ENCODE results near the gene XRN2. TPM values are rescaled to one million over a fixed set of nuclear protein-coding genes. Genes with fewer than 3 reads are reported as not detected.

XRN2 gene
- total and polyA plus RNA-seq, 2 donors, result 29.5 to 69.6 TPM

DNA sequence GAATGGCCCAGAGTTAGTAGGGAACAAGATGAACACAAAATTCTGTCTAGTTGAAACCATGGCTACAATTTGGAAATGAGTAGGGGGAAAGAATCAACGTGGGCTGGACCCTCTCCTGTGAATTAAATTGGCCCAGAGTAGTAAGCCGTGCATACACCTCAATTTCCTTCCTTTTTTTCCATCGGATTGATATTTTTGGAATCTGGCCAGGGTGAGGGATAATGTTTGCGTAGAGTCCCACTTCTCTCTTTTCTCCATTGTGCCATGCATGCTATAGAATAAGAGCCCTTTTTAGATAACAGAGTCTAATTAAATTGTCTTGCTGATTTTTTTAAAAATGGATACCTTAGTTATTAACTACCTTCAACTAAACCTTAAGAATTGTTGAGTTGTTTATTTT lies 35.2 kb downstream of the XRN2 start:
- 62% methylated on average over 4 of the region's 4 CpGs for WGBS
- Histone ChIP-seq H3K36me3 (ENCODE audit: control insufficient read depth in 2 of 2, insufficient read depth in 2 of 2, low read length in 1 of 2) (peaks cover 27 to 41% of the 10 kb centered on the region in 2 donors), H3K27me3 (ENCODE audit: control insufficient read depth in 2 of 2, insufficient read depth in 1 of 2, low read length in 1 of 2) (no peaks in the 10 kb centered on the region)

DNA sequence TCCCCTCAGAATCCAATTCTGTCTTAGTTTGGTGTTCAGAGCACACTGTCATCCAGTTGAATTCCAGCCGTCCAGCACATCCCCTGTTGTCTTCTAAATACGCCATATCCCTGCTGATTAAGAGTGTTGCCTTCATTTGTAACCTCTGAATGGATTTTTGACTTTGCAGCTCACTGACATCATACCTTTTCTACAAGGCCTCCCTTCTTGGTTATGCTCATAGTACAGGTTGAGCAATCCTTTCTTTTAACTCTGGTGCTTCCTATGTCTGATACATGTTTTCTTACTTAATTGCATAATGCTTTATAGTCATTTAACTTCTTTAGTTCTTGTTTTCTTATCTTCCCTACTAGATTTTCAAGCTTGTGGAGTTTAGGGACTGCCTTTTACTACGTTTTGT lies 36.4 kb downstream of the XRN2 start:
- DNase-seq (ENCODE audit: low read depth in 6 of 9, low spot score in 9 of 9), result no peak
- Histone ChIP-seq H3K9me3 (ENCODE audit: control insufficient read depth in 2 of 2, insufficient read depth in 1 of 2, low read length in 1 of 2) (no peaks in the 10 kb centered on the region), H3K4me3 (ENCODE audit: low read length in 2 of 2) (no peak overlapping the region), H3K4me1 (ENCODE audit: control insufficient read depth in 2 of 2, insufficient read depth in 2 of 2, low read length in 2 of 2) (no peaks in the 10 kb centered on the region), H3K27me3 (ENCODE audit: control insufficient read depth in 2 of 2, insufficient read depth in 1 of 2, low read length in 1 of 2) (no peaks in the 10 kb centered on the region), H3K27ac (ENCODE audit: low read depth in 1 of 2, low read length in 1 of 2) (no peak overlapping the region), H3K36me3 (ENCODE audit: control insufficient read depth in 2 of 2, insufficient read depth in 2 of 2, low read length in 1 of 2) (peaks cover 22 to 46% of the 10 kb centered on the region in 2 donors)
- 95% methylated on average over 3 of the region's 3 CpGs for WGBS

More for the DNA sequence above, 35.2 kb downstream of the XRN2 start:
- no peaks in the 10 kb centered on the region for H3K9me3 ChIP-seq (ENCODE audit: control insufficient read depth in 2 of 2, insufficient read depth in 1 of 2, low read length in 1 of 2)
- H3K4me3 ChIP-seq (ENCODE audit: low read length in 2 of 2), result no peak overlapping the region
- no peak for DNase-seq (ENCODE audit: low read depth in 6 of 9, low spot score in 9 of 9)
- no peaks in the 10 kb centered on the region for H3K4me1 ChIP-seq (ENCODE audit: control insufficient read depth in 2 of 2, insufficient read depth in 2 of 2, low read length in 2 of 2)
- no peak overlapping the region for H3K27ac ChIP-seq (ENCODE audit: low read depth in 1 of 2, low read length in 1 of 2)

DNA sequence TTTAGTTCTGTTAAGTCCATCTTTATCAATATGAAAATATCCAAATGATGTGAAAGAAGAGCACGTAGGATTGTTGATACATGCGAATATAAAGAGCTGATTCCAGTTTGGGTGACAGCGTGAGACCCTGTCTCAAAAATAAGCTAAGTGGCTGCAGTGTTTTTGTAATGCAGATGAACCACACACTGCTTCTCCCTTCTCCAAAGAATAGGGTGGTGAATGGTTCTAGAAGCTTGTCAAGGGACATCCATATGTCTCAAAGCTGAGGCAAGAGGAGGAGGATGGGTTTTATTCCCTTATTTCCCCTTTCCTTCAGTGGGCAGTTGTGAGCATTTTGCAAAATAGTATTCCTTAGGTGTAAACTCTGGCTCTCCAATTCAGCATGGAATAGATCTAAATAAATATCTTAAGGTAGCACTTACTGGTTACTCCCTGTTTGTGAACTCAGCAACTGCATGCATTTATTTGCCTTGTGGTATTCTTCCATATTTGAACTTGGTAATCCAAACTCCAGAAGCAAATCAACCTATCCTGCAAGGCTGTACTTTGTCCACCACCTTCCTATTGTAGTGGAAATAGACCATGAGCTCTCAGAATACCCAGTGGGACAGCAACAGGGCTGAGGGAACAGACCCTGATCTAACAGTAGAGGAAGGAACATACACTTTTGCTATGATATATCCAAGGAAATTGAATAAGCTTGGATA lies 38.0 kb downstream of the XRN2 start:
- DNase-seq (ENCODE audit: low read depth in 6 of 9, low spot score in 9 of 9), result no peak
- H3K4me3 ChIP-seq (ENCODE audit: low read length in 2 of 2), result no peak overlapping the region
- no peak overlapping the region for H3K27ac ChIP-seq (ENCODE audit: low read depth in 1 of 2, low read length in 1 of 2)
- H3K4me1 ChIP-seq (ENCODE audit: control insufficient read depth in 2 of 2, insufficient read depth in 2 of 2, low read length in 2 of 2), result no peaks in the 10 kb centered on the region
- no peaks in the 10 kb centered on the region for H3K27me3 ChIP-seq (ENCODE audit: control insufficient read depth in 2 of 2, insufficient read depth in 1 of 2, low read length in 1 of 2)
- no peaks in the 10 kb centered on the region for H3K9me3 ChIP-seq (ENCODE audit: control insufficient read depth in 2 of 2, insufficient read depth in 1 of 2, low read length in 1 of 2)
- H3K36me3 ChIP-seq (ENCODE audit: control insufficient read depth in 2 of 2, insufficient read depth in 2 of 2, low read length in 1 of 2), result peaks cover 18 to 38% of the 10 kb centered on the region in 2 donors
- WGBS, result 98% methylated on average over 3 of the region's 3 CpGs

DNA sequence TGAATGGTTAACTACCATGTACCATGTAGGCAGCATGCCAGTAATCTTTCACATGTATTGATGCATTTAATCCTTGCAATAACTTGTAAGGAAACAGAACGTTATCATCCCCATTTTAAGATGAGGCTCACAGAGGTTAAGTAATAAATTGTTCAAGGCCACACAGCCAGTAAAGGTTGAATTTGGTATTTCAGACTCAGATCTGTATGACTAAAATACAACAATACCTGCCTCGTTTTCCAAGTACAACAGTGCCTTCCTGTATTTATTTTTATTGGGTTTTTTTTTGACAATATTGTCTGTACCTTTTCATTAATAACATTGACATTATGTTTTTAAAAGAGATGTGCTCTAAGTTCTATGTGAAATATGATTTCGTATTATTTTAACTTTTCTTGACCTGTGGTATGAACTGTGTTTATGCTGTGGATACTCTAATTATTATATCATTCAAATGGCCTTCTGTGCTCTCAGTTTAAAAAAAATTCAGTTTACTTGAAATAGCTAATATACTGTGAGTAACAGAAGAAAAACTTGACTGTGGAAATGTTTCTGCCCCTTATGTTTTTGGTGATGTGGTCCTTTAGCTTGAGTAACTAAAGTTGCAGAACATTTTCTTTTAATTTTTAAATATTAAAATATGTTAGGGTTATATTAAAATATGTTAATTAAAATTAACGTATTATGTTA lies 39.7 kb downstream of the XRN2 start:
- Histone ChIP-seq H3K27ac (ENCODE audit: low read depth in 1 of 2, low read length in 1 of 2) (no peak overlapping the region), H3K27me3 (ENCODE audit: control insufficient read depth in 2 of 2, insufficient read depth in 1 of 2, low read length in 1 of 2) (no peaks in the 10 kb centered on the region), H3K4me3 (ENCODE audit: low read length in 2 of 2) (no peak overlapping the region), H3K36me3 (ENCODE audit: control insufficient read depth in 2 of 2, insufficient read depth in 2 of 2, low read length in 1 of 2) (peaks cover 11 to 28% of the 10 kb centered on the region in 2 donors), H3K4me1 (ENCODE audit: control insufficient read depth in 2 of 2, insufficient read depth in 2 of 2, low read length in 2 of 2) (no peaks in the 10 kb centered on the region), H3K9me3 (ENCODE audit: control insufficient read depth in 2 of 2, insufficient read depth in 1 of 2, low read length in 1 of 2) (no peaks in the 10 kb centered on the region)
- no peak for DNase-seq (ENCODE audit: low read depth in 6 of 9, low spot score in 9 of 9)
- 96% methylated on average over 4 of the region's 4 CpGs for WGBS

DNA sequence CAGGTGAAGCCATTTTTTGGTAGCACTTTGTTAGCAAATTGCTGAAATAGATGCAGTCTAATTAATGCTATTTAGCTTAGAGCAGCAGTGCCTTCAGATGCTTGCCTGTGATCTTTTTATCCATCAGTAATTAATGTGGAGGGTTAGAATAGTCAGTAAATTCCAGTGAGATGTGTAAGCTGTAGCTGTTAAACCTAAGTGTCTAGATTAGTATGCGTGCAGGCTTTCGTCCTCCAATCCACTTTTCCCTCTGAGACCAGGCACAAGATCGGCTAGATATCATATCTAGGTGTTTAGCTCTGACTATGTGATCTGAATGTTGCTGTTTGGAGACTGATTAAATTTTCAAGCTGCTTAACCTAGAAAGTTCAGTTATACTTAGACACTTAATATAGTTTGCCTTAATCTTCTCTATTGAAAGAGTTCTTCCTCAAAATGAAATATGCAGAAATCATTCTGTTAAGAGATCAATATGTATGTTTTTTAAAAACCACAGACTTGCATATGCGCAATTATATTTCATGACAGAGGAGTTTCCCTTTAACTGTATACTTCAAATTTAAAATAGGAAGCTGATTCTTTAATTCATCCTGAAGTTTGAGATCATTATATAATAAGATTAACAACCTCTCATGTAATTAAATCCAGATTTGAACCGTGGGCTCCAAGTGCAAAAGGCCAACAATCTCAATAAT lies 41.2 kb downstream of the XRN2 start:
- 97% methylated on average over 5 of the region's 5 CpGs for WGBS
- H3K4me1 ChIP-seq (ENCODE audit: control insufficient read depth in 2 of 2, insufficient read depth in 2 of 2, low read length in 2 of 2), result no peaks in the 10 kb centered on the region
- H3K36me3 ChIP-seq (ENCODE audit: control insufficient read depth in 2 of 2, insufficient read depth in 2 of 2, low read length in 1 of 2), result peaks cover 14 to 36% of the 10 kb centered on the region in 2 donors
- no peak overlapping the region for H3K27ac ChIP-seq (ENCODE audit: low read depth in 1 of 2, low read length in 1 of 2)
- H3K27me3 ChIP-seq (ENCODE audit: control insufficient read depth in 2 of 2, insufficient read depth in 1 of 2, low read length in 1 of 2), result no peaks in the 10 kb centered on the region
- H3K4me3 ChIP-seq (ENCODE audit: low read length in 2 of 2), result no peak overlapping the region
- H3K9me3 ChIP-seq (ENCODE audit: control insufficient read depth in 2 of 2, insufficient read depth in 1 of 2, low read length in 1 of 2), result no peaks in the 10 kb centered on the region
- no peak for DNase-seq (ENCODE audit: low read depth in 6 of 9, low spot score in 9 of 9)

DNA sequence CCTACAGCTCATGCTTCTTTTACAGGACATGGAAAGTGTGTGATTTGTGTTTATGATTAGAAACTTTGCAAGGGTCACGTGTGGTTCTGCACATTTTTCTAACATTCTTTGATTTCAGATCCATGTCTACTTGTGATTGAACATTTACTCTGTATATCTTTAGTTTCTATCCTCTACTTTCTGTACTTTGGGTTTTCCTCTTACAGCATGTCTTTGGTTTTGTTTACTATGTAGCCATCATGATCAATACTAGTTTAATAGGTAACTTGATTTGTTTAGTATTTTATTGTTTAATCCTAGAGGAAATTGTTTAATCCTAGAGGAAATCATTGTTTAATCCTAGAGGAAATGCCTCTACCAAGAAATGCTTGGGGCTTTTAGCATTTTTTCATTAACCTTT lies 41.8 kb downstream of the XRN2 start:
- no peaks in the 10 kb centered on the region for H3K9me3 ChIP-seq (ENCODE audit: control insufficient read depth in 2 of 2, insufficient read depth in 1 of 2, low read length in 1 of 2)
- no peak overlapping the region for H3K27ac ChIP-seq (ENCODE audit: low read depth in 1 of 2, low read length in 1 of 2)
- H3K4me1 ChIP-seq (ENCODE audit: control insufficient read depth in 2 of 2, insufficient read depth in 2 of 2, low read length in 2 of 2), result no peaks in the 10 kb centered on the region
- H3K4me3 ChIP-seq (ENCODE audit: low read length in 2 of 2), result no peak overlapping the region
- no peak for DNase-seq (ENCODE audit: low read depth in 6 of 9, low spot score in 9 of 9)
- WGBS, result 98% methylated on average over 1 of the region's 1 CpG
- H3K36me3 ChIP-seq (ENCODE audit: control insufficient read depth in 2 of 2, insufficient read depth in 2 of 2, low read length in 1 of 2), result peaks cover 14 to 36% of the 10 kb centered on the region in 2 donors
- no peaks in the 10 kb centered on the region for H3K27me3 ChIP-seq (ENCODE audit: control insufficient read depth in 2 of 2, insufficient read depth in 1 of 2, low read length in 1 of 2)

DNA sequence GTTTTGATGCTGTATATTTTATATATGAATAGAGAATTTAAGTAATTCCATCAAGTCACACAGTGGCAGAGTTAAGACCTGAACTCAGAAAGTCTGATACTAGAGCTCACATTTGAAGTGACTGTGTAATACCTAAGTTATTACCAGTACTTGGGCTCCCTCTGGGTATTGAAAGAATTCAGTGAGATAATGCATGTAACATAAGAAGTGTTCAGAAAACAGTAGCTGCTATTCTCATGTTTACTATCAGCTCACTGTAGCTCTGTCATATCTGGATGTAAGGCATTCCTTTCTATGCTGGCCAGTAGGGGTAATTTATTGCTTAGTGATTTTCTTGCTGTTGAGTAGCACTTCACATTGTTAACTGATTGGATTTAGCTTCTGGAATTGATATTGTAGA lies 49.6 kb downstream of the XRN2 start:
- no peak overlapping the region for H3K27ac ChIP-seq (ENCODE audit: low read depth in 1 of 2, low read length in 1 of 2)
- H3K36me3 ChIP-seq (ENCODE audit: control insufficient read depth in 2 of 2, insufficient read depth in 2 of 2, low read length in 1 of 2), result peaks cover 7 to 28% of the 10 kb centered on the region in 2 donors
- H3K27me3 ChIP-seq (ENCODE audit: control insufficient read depth in 2 of 2, insufficient read depth in 1 of 2, low read length in 1 of 2), result no peaks in the 10 kb centered on the region

DNA sequence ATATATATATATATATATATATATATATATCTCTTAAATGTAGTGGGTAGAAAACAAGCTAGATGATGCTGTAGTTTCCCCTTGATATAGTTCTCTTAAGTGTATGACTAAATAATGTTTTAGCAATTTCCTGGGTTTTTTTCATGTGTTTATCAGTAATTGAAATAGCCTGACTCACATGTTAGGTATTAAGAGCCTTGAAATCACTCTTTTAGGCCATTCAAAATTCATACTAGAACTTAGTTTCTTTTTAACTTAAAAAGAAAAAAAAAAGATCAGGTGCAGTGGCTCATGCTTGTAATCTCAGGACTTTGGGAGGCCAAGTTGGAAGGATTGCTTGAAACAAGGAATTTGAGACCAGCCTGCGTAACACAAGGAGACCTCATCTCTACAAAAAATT lies 50.1 kb downstream of the XRN2 start:
- DNase-seq (ENCODE audit: low read depth in 6 of 9, low spot score in 9 of 9), result no peak
- H3K4me1 ChIP-seq (ENCODE audit: control insufficient read depth in 2 of 2, insufficient read depth in 2 of 2, low read length in 2 of 2), result no peaks in the 10 kb centered on the region
- H3K4me3 ChIP-seq (ENCODE audit: low read length in 2 of 2), result no peak overlapping the region
- 98% methylated on average over 1 of the region's 1 CpG for WGBS
- H3K27me3 ChIP-seq (ENCODE audit: control insufficient read depth in 2 of 2, insufficient read depth in 1 of 2, low read length in 1 of 2), result no peaks in the 10 kb centered on the region
- H3K36me3 ChIP-seq (ENCODE audit: control insufficient read depth in 2 of 2, insufficient read depth in 2 of 2, low read length in 1 of 2), result peaks cover 5 to 29% of the 10 kb centered on the region in 2 donors
- H3K9me3 ChIP-seq (ENCODE audit: control insufficient read depth in 2 of 2, insufficient read depth in 1 of 2, low read length in 1 of 2), result no peaks in the 10 kb centered on the region
- no peak overlapping the region for H3K27ac ChIP-seq (ENCODE audit: low read depth in 1 of 2, low read length in 1 of 2)

More for the DNA sequence above, 49.6 kb downstream of the XRN2 start:
- no peak for DNase-seq (ENCODE audit: low read depth in 6 of 9, low spot score in 9 of 9)
- H3K4me3 ChIP-seq (ENCODE audit: low read length in 2 of 2), result no peak overlapping the region
- H3K4me1 ChIP-seq (ENCODE audit: control insufficient read depth in 2 of 2, insufficient read depth in 2 of 2, low read length in 2 of 2), result no peaks in the 10 kb centered on the region
- H3K9me3 ChIP-seq (ENCODE audit: control insufficient read depth in 2 of 2, insufficient read depth in 1 of 2, low read length in 1 of 2), result no peaks in the 10 kb centered on the region

DNA sequence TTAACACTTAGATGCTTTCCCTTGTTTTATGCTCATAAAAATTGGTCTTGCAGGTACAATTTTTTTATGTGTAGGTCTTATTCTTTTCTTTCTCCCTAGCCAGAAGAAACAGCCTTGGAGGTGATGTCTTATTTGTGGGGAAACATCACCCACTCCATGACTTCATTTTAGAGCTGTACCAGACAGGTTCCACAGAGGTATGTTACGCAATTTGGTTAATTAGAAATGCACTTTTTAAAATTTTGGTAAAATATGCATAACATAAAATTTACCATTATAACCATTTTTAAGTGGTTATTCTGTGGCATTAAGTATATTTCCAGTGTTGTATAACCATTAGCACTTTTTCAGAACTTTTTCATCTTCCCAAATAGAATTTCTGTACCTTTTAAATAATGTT lies 52.9 kb downstream of the XRN2 start:
- H3K9me3 ChIP-seq (ENCODE audit: control insufficient read depth in 2 of 2, insufficient read depth in 1 of 2, low read length in 1 of 2), result no peaks in the 10 kb centered on the region
- H3K4me3 ChIP-seq (ENCODE audit: low read length in 2 of 2), result no peak overlapping the region
- H3K27ac ChIP-seq (ENCODE audit: low read depth in 1 of 2, low read length in 1 of 2), result no peak overlapping the region
- H3K4me1 ChIP-seq (ENCODE audit: control insufficient read depth in 2 of 2, insufficient read depth in 2 of 2, low read length in 2 of 2), result no peaks in the 10 kb centered on the region
- peaks cover 3 to 31% of the 10 kb centered on the region in 2 donors for H3K36me3 ChIP-seq (ENCODE audit: control insufficient read depth in 2 of 2, insufficient read depth in 2 of 2, low read length in 1 of 2)
- 51% methylated on average over 1 of the region's 1 CpG for WGBS
- no peak for DNase-seq (ENCODE audit: low read depth in 6 of 9, low spot score in 9 of 9)
- H3K27me3 ChIP-seq (ENCODE audit: control insufficient read depth in 2 of 2, insufficient read depth in 1 of 2, low read length in 1 of 2), result no peaks in the 10 kb centered on the region
